ENCODE results near the gene THAP7. TPM values are rescaled to one million over a fixed set of nuclear protein-coding genes. Genes with fewer than 3 reads are reported as not detected.

The THAP7 gene
- total and polyA plus RNA-seq, 2 experiments from 2014 or later: 21.8 to 25.9 TPM

DNA sequence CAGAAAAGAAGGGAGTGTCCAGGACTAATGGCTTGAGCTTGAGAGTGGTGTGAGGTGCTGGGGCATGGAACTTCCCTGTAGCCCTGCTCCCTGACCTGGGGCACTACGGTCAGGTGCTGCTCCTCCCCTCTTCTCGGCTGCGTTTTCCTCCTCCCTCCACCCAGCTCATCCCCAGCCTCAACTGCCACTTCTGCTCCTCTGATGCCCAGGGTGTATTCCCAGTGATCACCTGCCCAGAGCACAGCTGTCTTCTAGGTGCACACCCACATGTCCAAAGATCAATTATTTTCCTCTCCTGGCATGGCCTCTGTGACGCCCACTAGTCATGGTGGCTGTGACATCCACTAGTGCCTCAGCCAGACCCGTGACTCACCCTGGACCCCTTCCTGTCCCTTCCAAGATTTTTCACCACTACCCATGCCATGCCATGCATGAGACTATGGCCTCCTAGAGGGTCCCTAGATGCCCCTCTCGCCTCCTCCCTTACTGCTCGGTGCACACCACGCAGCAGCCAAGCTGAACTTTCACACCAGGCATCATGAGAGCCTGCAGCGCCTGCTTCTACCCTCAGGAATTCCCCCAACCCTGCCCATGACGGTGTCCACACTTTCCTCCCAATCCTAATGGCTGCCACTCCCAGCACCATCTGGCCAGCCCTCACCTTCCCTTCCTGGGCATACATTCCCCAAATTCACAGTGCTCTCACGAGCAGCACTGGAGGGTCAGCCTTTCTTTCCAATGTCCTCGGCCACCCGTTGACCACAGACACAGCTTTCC, 14.9 kb upstream of the THAP7 start:
- peaks cover 2% of the 10 kb centered on the region; the same call in 2 of the 3 replicates for H3K9me3 Mint-ChIP-seq
- peaks cover 21% of the 10 kb centered on the region for H3K27me3 Mint-ChIP-seq (ENCODE audit: insufficient read depth, low read depth, poor library complexity)
- no peak overlapping the region; the same call in 2 of the 3 replicates for H3K4me3 Mint-ChIP-seq
- H3K4me3 ChIP-seq: no peak overlapping the region
- no peaks in the 10 kb centered on the region for H3K27me3 ChIP-seq (ENCODE audit: insufficient read depth)
- ATAC-seq: no peak
- H3K36me3 ChIP-seq (ENCODE audit: insufficient read depth): no peaks in the 10 kb centered on the region
- no peaks in the 10 kb centered on the region for H4K20me1 ChIP-seq (replicated peaks; ENCODE audit: insufficient read depth)
- peaks cover 19% of the 10 kb centered on the region; the same call in 2 of the 3 replicates for H3K4me1 Mint-ChIP-seq
- H2AFZ ChIP-seq: no peak overlapping the region
- no peaks in the 10 kb centered on the region for H3K9me2 ChIP-seq (ENCODE audit: insufficient read depth)
- H3F3A ChIP-seq (replicated peaks; ENCODE audit: low read depth): no peaks in the 10 kb centered on the region
- no peak for TF ChIP-seq STAT1 (IDR thresholded peaks at IDR 0.05; ENCODE audit: unreplicated experiment)
- TF ChIP-seq ZNF331 (CRISPR knock-in tag; IDR thresholded peaks at IDR 0.05; ENCODE audit: low read depth): no peak
- no peak for TF ChIP-seq ZNF462 (CRISPR knock-in tag; IDR thresholded peaks at IDR 0.05)
- TF ChIP-seq ZNF114 (CRISPR knock-in tag; IDR thresholded peaks at IDR 0.05): no peak
- no peak for TF ChIP-seq NANOG (IDR thresholded peaks at IDR 0.05; ENCODE audit: borderline replicate concordance)
- TF ChIP-seq JUNB (IDR thresholded peaks at IDR 0.05; ENCODE audit: unreplicated experiment): no peak
- TF ChIP-seq EZH2 (IDR thresholded peaks at IDR 0.05; ENCODE audit: low read depth, unreplicated experiment): no peak
- TF ChIP-seq POLR2AphosphoS5 (IDR thresholded peaks at IDR 0.05; ENCODE audit: low read depth): no peak
- no peak for TF ChIP-seq EZH2phosphoT487 (IDR thresholded peaks at IDR 0.05; ENCODE audit: unreplicated experiment)
- TF ChIP-seq, protein P1, sequence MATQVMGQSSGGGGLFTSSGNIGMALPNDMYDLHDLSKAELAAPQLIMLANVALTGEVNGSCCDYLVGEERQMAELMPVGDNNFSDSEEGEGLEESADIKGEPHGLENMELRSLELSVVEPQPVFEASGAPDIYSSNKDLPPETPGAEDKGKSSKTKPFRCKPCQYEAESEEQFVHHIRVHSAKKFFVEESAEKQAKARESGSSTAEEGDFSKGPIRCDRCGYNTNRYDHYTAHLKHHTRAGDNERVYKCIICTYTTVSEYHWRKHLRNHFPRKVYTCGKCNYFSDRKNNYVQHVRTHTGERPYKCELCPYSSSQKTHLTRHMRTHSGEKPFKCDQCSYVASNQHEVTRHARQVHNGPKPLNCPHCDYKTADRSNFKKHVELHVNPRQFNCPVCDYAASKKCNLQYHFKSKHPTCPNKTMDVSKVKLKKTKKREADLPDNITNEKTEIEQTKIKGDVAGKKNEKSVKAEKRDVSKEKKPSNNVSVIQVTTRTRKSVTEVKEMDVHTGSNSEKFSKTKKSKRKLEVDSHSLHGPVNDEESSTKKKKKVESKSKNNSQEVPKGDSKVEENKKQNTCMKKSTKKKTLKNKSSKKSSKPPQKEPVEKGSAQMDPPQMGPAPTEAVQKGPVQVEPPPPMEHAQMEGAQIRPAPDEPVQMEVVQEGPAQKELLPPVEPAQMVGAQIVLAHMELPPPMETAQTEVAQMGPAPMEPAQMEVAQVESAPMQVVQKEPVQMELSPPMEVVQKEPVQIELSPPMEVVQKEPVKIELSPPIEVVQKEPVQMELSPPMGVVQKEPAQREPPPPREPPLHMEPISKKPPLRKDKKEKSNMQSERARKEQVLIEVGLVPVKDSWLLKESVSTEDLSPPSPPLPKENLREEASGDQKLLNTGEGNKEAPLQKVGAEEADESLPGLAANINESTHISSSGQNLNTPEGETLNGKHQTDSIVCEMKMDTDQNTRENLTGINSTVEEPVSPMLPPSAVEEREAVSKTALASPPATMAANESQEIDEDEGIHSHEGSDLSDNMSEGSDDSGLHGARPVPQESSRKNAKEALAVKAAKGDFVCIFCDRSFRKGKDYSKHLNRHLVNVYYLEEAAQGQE (IDR thresholded peaks at IDR 0.05; ENCODE audit: unreplicated experiment): no peak
- no peak for TF ChIP-seq CTCF (conservative IDR thresholded peaks at IDR 0.05; ENCODE audit: low read depth in 2 of 2)
- no peak for TF ChIP-seq CREB1 (CRISPR knock-in tag; IDR thresholded peaks at IDR 0.05; ENCODE audit: low read depth)
- TF ChIP-seq ETS1 (IDR thresholded peaks at IDR 0.05): no peak
- DNase-seq (ENCODE audit: low spot score): no peak
- no peaks in the 10 kb centered on the region for H3K36me3 Mint-ChIP-seq (ENCODE audit: low read depth)
- no peaks in the 10 kb centered on the region for H3K79me2 ChIP-seq (replicated peaks; ENCODE audit: insufficient read depth)
- no peak overlapping the region for H3K4me2 ChIP-seq
- H3K4me1 ChIP-seq (ENCODE audit: insufficient read depth): peaks cover 11% of the 10 kb centered on the region
- no peak overlapping the region for H3K27ac Mint-ChIP-seq
- no peak overlapping the region for H3K27ac ChIP-seq (ENCODE audit: low read depth)
